ENCODE results near the gene PRR18. TPM values are rescaled to one million over a fixed set of nuclear protein-coding genes. Genes with fewer than 3 reads are reported as not detected.

The PRR18 gene
- total RNA-seq, 1 donor from 2014 or later, result 0.13 TPM

DNA sequence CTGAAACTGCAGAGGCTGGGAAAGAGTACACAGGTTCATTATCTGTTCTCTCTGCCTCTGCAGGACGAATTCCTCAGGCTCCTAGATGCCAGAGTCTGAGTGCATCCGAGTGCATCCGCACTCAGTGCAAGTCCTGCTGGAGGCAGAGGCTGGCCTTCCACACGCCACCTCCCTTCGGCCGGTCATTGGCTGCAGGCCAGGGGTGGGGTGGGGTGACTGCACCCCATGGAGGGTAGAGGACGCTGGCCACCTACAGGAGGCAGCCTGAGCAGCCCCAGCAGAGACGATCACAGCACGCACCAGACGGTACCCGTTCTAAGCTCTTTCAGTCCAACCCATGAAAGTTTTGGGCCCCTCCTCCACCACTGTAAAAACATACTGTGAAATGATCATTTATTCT lies 22.4 kb upstream of the PRR18 start:
- DNase-seq (ENCODE audit: low read depth), result no peak
- TF ChIP-seq, protein P1, sequence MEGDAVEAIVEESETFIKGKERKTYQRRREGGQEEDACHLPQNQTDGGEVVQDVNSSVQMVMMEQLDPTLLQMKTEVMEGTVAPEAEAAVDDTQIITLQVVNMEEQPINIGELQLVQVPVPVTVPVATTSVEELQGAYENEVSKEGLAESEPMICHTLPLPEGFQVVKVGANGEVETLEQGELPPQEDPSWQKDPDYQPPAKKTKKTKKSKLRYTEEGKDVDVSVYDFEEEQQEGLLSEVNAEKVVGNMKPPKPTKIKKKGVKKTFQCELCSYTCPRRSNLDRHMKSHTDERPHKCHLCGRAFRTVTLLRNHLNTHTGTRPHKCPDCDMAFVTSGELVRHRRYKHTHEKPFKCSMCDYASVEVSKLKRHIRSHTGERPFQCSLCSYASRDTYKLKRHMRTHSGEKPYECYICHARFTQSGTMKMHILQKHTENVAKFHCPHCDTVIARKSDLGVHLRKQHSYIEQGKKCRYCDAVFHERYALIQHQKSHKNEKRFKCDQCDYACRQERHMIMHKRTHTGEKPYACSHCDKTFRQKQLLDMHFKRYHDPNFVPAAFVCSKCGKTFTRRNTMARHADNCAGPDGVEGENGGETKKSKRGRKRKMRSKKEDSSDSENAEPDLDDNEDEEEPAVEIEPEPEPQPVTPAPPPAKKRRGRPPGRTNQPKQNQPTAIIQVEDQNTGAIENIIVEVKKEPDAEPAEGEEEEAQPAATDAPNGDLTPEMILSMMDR (IDR thresholded peaks at IDR 0.05; ENCODE audit: insufficient read depth, low read length, poor library complexity, severe bottlenecking), result peak; percentile 24
- Histone ChIP-seq H3K36me3 (ENCODE audit: control insufficient read depth, insufficient read depth, low read length) (no peaks in the 10 kb centered on the region), H3K27me3 (ENCODE audit: control insufficient read depth, insufficient read depth, low read length) (no peaks in the 10 kb centered on the region), H3K4me3 (ENCODE audit: low read depth, low read length) (no peak overlapping the region)

DNA sequence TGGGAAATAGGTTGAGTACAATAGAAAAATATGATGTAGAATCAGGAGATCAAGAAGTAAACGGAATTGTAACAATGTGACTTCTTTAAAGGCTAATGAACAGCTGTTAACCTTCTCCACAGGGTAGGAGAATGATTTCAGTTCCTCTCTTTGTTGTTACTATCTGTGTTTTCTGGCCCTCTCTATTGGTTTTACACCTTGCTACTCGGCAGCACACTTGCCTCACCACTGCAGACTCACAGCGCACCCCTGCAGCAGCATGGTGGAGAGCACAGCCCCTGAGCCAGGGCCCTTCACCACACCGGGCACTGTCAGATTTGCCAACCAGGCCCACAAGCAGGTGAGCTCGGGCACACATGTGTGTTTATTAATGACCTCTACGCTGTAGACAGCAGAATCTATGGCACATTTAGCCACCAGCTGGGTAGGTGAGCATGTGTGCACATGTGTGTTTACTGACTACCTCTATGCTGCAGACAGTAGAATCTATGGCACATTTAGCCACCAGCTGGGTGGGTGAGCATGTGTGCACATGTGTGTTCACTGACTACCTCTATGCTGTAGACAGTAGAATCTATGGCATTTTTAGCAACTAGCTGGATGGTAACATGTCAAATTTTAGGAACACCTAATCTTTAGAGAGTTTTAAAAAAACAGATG lies 17.3 kb upstream of the PRR18 start:
- TF ChIP-seq, protein P1 (IDR thresholded peaks at IDR 0.05; ENCODE audit: insufficient read depth, low read length, poor library complexity, severe bottlenecking), result no peak
- Histone ChIP-seq H3K27me3 (ENCODE audit: control insufficient read depth, insufficient read depth, low read length) (no peaks in the 10 kb centered on the region), H3K36me3 (ENCODE audit: control insufficient read depth, insufficient read depth, low read length) (no peaks in the 10 kb centered on the region), H3K4me3 (ENCODE audit: low read depth, low read length) (no peak overlapping the region)
- DNase-seq (ENCODE audit: low read depth), result no peak

DNA sequence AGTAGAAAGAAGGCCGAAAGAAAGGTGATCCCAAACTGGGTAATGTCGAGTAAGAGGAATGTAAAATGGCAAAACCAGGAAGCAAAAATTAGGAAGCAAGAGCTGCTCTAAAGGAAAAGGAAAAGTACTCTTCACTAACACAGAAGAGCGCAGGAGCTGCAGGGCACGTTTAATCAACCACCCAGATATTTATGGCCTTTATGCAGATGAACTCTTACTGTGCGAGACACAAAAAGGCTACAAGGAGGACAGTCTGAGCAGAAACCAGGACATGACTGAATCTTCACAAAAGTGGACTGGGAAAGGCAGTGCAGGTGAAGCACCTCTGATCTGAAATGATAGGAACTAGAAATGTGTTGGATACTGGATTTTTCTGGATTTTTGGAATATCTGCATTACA lies 15.2 kb upstream of the PRR18 start:
- H3K36me3 ChIP-seq (ENCODE audit: control insufficient read depth, insufficient read depth, low read length), result no peaks in the 10 kb centered on the region
- DNase-seq (ENCODE audit: low read depth), result no peak
- TF ChIP-seq, protein P1 (IDR thresholded peaks at IDR 0.05; ENCODE audit: insufficient read depth, low read length, poor library complexity, severe bottlenecking), result no peak

DNA sequence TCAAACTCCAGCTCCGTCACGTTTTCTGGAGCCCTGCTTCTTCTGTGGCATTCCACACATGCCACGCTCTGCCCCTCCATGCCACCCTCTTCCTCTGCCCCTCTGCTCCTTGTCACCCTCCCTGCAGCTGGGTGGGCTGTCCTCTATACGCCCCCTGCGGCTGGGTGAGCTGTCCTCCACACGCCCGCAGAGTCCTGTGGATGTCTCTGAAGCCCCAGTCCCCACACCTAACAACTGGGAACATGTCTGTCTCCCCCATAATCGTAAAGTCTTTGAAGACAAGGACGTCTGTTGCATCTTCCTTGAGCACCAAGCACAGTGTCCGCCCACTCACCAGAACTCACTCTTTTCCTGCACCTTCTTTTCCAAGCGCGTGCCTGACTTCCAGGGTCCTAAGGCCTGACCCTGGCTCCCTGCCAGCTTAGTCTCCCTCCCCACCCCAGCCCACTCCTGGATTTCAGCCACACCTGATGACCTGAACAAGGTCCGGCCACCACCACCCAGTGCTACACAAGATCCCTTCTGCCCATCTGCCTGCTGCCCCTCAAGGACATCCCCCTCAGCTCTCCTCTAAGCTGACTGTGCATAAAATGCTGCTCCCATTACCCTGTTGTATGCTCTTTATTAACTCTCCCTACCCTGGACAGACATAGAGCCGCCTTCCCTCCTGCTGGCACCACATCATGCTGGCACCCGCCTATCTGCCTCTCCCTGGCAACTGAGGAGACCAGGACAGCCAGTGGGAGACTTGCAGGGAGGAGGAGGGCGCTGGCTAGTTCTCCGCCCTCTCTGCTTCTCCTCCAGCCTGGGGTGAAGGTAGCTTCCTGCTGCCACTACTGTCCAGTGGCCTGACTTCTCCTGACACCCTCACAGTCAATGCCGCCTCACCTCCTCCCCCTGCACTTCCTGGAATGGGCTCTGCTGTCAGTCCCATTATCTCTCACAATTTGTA lies 10.7 kb upstream of the PRR18 start:
- Histone ChIP-seq H3K36me3 (ENCODE audit: control insufficient read depth, insufficient read depth, low read length) (no peaks in the 10 kb centered on the region), H3K27me3 (ENCODE audit: control insufficient read depth, insufficient read depth, low read length) (peaks cover 3% of the 10 kb centered on the region), H3K4me3 (ENCODE audit: low read depth, low read length) (no peak overlapping the region)
- TF ChIP-seq, protein P1 (IDR thresholded peaks at IDR 0.05; ENCODE audit: insufficient read depth, low read length, poor library complexity, severe bottlenecking), result no peak
- no peak for DNase-seq (ENCODE audit: low read depth)

More for the DNA sequence above, 15.2 kb upstream of the PRR18 start:
- Histone ChIP-seq H3K4me3 (ENCODE audit: low read depth, low read length) (no peak overlapping the region), H3K27me3 (ENCODE audit: control insufficient read depth, insufficient read depth, low read length) (no peaks in the 10 kb centered on the region)

DNA sequence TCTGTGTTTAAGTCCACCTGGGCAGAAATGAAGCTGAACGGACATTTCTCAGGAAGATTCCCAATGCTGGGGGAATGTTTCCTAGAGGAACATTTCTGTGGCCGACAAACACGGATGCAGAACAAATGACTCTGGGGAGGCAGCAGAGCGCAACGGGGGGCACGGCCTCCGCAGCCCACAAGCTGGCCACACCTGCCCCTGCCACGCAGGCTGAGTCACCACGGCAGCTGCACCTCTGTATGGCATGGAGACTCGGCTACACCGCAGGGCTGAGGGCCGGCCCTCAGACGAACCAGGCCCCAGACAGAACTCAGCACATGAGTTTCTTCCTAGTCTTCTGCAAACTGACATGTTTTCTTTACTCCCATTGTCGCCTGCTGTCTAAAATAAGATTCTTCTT lies 10.0 kb upstream of the PRR18 start:
- peaks cover 5% of the 10 kb centered on the region for H3K27me3 ChIP-seq (ENCODE audit: control insufficient read depth, insufficient read depth, low read length)
- DNase-seq (ENCODE audit: low read depth), result peak; percentile 82
- TF ChIP-seq, protein P1 (IDR thresholded peaks at IDR 0.05; ENCODE audit: insufficient read depth, low read length, poor library complexity, severe bottlenecking), result no peak
- no peak overlapping the region for H3K4me3 ChIP-seq (ENCODE audit: low read depth, low read length)
- H3K36me3 ChIP-seq (ENCODE audit: control insufficient read depth, insufficient read depth, low read length), result no peaks in the 10 kb centered on the region
